GM19438 (cell line): ENCODE data around the gene ADAM22.

Experiments
- ATAC-seq: cut with Tn5 transposase; IDR thresholded peaks from one replicate; pipeline ENCODE4 v1.9.1; 2021; ENCODE audit warnings: low read depth; ENCODE audit not compliant: unreplicated experiment

ADAM22 gene

GRCh38 chr7:88027724-88028123, 93.7 kb downstream of the ADAM22 start:
- no peak for ATAC-seq

- ATAC-seq = no peak
Measured at GRCh38 chr7:88034083-88034695, 100.1 kb downstream of the ADAM22 start.

- ATAC-seq = no peak
Measured at GRCh38 chr7:88037050-88037449, 103.0 kb downstream of the ADAM22 start.

- no peak for ATAC-seq
Measured at GRCh38 chr7:88040694-88041093, 106.6 kb downstream of the ADAM22 start.

GRCh38 chr7:88041583-88041982, 107.5 kb downstream of the ADAM22 start:
- ATAC-seq = no peak

- no peak for ATAC-seq
Measured at GRCh38 chr7:88042157-88042556, 108.1 kb downstream of the ADAM22 start.

- no peak for ATAC-seq
Measured at GRCh38 chr7:88042803-88043202, 108.8 kb downstream of the ADAM22 start.

- ATAC-seq = no peak
Measured at GRCh38 chr7:88044069-88044468, 110.0 kb downstream of the ADAM22 start.

- ATAC-seq = no peak
Measured at GRCh38 chr7:88046839-88047573, 113.0 kb downstream of the ADAM22 start.

- no peak for ATAC-seq
Measured at GRCh38 chr7:88057655-88058054, 123.6 kb downstream of the ADAM22 start.

- no peak for ATAC-seq
Measured at GRCh38 chr7:88062238-88062637, 128.2 kb downstream of the ADAM22 start.

GRCh38 chr7:88069093-88069492, 135.0 kb downstream of the ADAM22 start:
- no peak for ATAC-seq

GRCh38 chr7:88071994-88072714, 138.1 kb downstream of the ADAM22 start:
- ATAC-seq = peak; percentile 80

GRCh38 chr7:88072715-88073055, 138.6 kb downstream of the ADAM22 start:
- ATAC-seq = peak; percentile 37

- no peak for ATAC-seq
Measured at GRCh38 chr7:88073626-88074025, 139.6 kb downstream of the ADAM22 start.

- ATAC-seq = no peak
Measured at GRCh38 chr7:88075216-88075615, 141.2 kb downstream of the ADAM22 start.

- ATAC-seq = no peak
Measured at GRCh38 chr7:88083883-88084282, 149.8 kb downstream of the ADAM22 start.

- no peak for ATAC-seq
Measured at GRCh38 chr7:88089561-88089960, 155.5 kb downstream of the ADAM22 start.

GRCh38 chr7:88090240-88090639, 156.2 kb downstream of the ADAM22 start:
- no peak for ATAC-seq

GRCh38 chr7:88090671-88091070, 156.6 kb downstream of the ADAM22 start:
- no peak for ATAC-seq

GRCh38 chr7:88091988-88092675, 158.1 kb downstream of the ADAM22 start:
- ATAC-seq = no peak
